ENCODE results near the gene EFHC1. TPM values are rescaled to one million over a fixed set of nuclear protein-coding genes. Genes with fewer than 3 reads are reported as not detected.

EFHC1 gene
- total RNA-seq, 1 donor from 2014 or later, result 25.6 TPM

GRCh38 chr6:52551483-52552277, 131.5 kb downstream of the EFHC1 start:
- H3K4me1 Mint-ChIP-seq (ENCODE audit: low read depth, unreplicated experiment), result peaks cover 77% of the 10 kb centered on the region
- H3K4me1 ChIP-seq (ENCODE audit: insufficient read depth, low read length), result peaks cover 85% of the 10 kb centered on the region
- no peaks in the 10 kb centered on the region for H3K9me3 ChIP-seq (ENCODE audit: insufficient read depth, low read depth, low read length)
- peak overlapping the region; percentile 18 for H2AFZ ChIP-seq (ENCODE audit: low read depth, low read length)
- peak overlapping the region; percentile 86 for H3K27ac ChIP-seq (ENCODE audit: low read depth, low read length)
- H3K4me3 Mint-ChIP-seq (ENCODE audit: unreplicated experiment), result peak overlapping the region; percentile 10
- TF ChIP-seq EZH2 (IDR thresholded peaks at IDR 0.05; ENCODE audit: insufficient read depth, low read length) (no peak), CTCF (IDR thresholded peaks at IDR 0.05; ENCODE audit: insufficient read depth, low read depth, low read length) (no peak)
- H3K27me3 Mint-ChIP-seq (ENCODE audit: low read depth, unreplicated experiment), result no peaks in the 10 kb centered on the region
- H3K79me2 ChIP-seq (ENCODE audit: insufficient read depth, low read length), result peaks cover 100% of the 10 kb centered on the region
- H3K9ac ChIP-seq (ENCODE audit: low read length), result peak overlapping the region; percentile 71
- DNase-seq (ENCODE audit: low read depth) (peak; percentile 90), FAIRE-seq (no peak)
- H3K4me2 ChIP-seq (ENCODE audit: low read length), result peak overlapping the region; percentile 76
- peaks cover 11% of the 10 kb centered on the region for H3K36me3 Mint-ChIP-seq (ENCODE audit: low read depth, unreplicated experiment)
- peaks cover 8% of the 10 kb centered on the region for H3K9me3 Mint-ChIP-seq (ENCODE audit: unreplicated experiment)
- peak overlapping the region; percentile 93 for H3K27ac Mint-ChIP-seq (ENCODE audit: unreplicated experiment)
- peaks cover 39% of the 10 kb centered on the region for H4K20me1 ChIP-seq (ENCODE audit: insufficient read depth, low read length)
- no peaks in the 10 kb centered on the region for H3K27me3 ChIP-seq (ENCODE audit: insufficient read depth, low read length)
- peak overlapping the region; percentile 12 for H3K4me3 ChIP-seq (ENCODE audit: insufficient read depth, low read depth, low read length)
- peaks cover 5% of the 10 kb centered on the region for H3K36me3 ChIP-seq (ENCODE audit: insufficient read depth, low read length)

- TF ChIP-seq CTCF (IDR thresholded peaks at IDR 0.05; ENCODE audit: insufficient read depth, low read depth, low read length) (no peak), EZH2 (IDR thresholded peaks at IDR 0.05; ENCODE audit: insufficient read depth, low read length) (no peak)
- DNase-seq (ENCODE audit: low read depth), result no peak
- peaks cover 8% of the 10 kb centered on the region for H3K9me3 Mint-ChIP-seq (ENCODE audit: unreplicated experiment)
- Histone ChIP-seq H3K79me2 (ENCODE audit: insufficient read depth, low read length) (peaks cover 99% of the 10 kb centered on the region), H3K4me1 (ENCODE audit: insufficient read depth, low read length) (peaks cover 80% of the 10 kb centered on the region), H3K4me2 (ENCODE audit: low read length) (peak overlapping the region; percentile 76), H4K20me1 (ENCODE audit: insufficient read depth, low read length) (peaks cover 36% of the 10 kb centered on the region), H3K36me3 (ENCODE audit: insufficient read depth, low read length) (peaks cover 5% of the 10 kb centered on the region), H3K27me3 (ENCODE audit: insufficient read depth, low read length) (no peaks in the 10 kb centered on the region), H3K27ac (ENCODE audit: low read depth, low read length) (peak overlapping the region; percentile 86), H3K9me3 (ENCODE audit: insufficient read depth, low read depth, low read length) (no peaks in the 10 kb centered on the region), H3K4me3 (ENCODE audit: insufficient read depth, low read depth, low read length) (peak overlapping the region; percentile 12), H2AFZ (ENCODE audit: low read depth, low read length) (no peak overlapping the region), H3K9ac (ENCODE audit: low read length) (peak overlapping the region; percentile 71)
- H3K27ac Mint-ChIP-seq (ENCODE audit: unreplicated experiment), result peak overlapping the region; percentile 93
- no peaks in the 10 kb centered on the region for H3K27me3 Mint-ChIP-seq (ENCODE audit: low read depth, unreplicated experiment)
- H3K4me1 Mint-ChIP-seq (ENCODE audit: low read depth, unreplicated experiment), result peaks cover 73% of the 10 kb centered on the region
- H3K4me3 Mint-ChIP-seq (ENCODE audit: unreplicated experiment), result peak overlapping the region; percentile 41
- H3K36me3 Mint-ChIP-seq (ENCODE audit: low read depth, unreplicated experiment), result peaks cover 11% of the 10 kb centered on the region
- FAIRE-seq, result no peak
These were observed 132.1 kb downstream of the EFHC1 start for GRCh38 chr6:52552278-52552643.

- Histone ChIP-seq H3K9ac (ENCODE audit: low read length) (peak overlapping the region; percentile 71), H3K36me3 (ENCODE audit: insufficient read depth, low read length) (peaks cover 5% of the 10 kb centered on the region), H3K79me2 (ENCODE audit: insufficient read depth, low read length) (peaks cover 99% of the 10 kb centered on the region), H3K4me1 (ENCODE audit: insufficient read depth, low read length) (peaks cover 77% of the 10 kb centered on the region), H3K4me2 (ENCODE audit: low read length) (peak overlapping the region; percentile 76), H3K9me3 (ENCODE audit: insufficient read depth, low read depth, low read length) (no peaks in the 10 kb centered on the region), H3K27ac (ENCODE audit: low read depth, low read length) (peak overlapping the region; percentile 86), H3K27me3 (ENCODE audit: insufficient read depth, low read length) (no peaks in the 10 kb centered on the region), H2AFZ (ENCODE audit: low read depth, low read length) (no peak overlapping the region), H4K20me1 (ENCODE audit: insufficient read depth, low read length) (peaks cover 37% of the 10 kb centered on the region), H3K4me3 (ENCODE audit: insufficient read depth, low read depth, low read length) (no peak overlapping the region)
- Mint-ChIP-seq H3K27me3 (ENCODE audit: low read depth, unreplicated experiment) (no peaks in the 10 kb centered on the region), H3K9me3 (ENCODE audit: unreplicated experiment) (peaks cover 8% of the 10 kb centered on the region), H3K4me1 (ENCODE audit: low read depth, unreplicated experiment) (peaks cover 73% of the 10 kb centered on the region), H3K4me3 (ENCODE audit: unreplicated experiment) (peak overlapping the region; percentile 55), H3K36me3 (ENCODE audit: low read depth, unreplicated experiment) (peaks cover 11% of the 10 kb centered on the region), H3K27ac (ENCODE audit: unreplicated experiment) (peak overlapping the region; percentile 55)
- no peak for FAIRE-seq
- no peak for TF ChIP-seq CTCF (IDR thresholded peaks at IDR 0.05; ENCODE audit: insufficient read depth, low read depth, low read length)
- TF ChIP-seq EZH2 (IDR thresholded peaks at IDR 0.05; ENCODE audit: insufficient read depth, low read length), result no peak
- DNase-seq (ENCODE audit: low read depth), result no peak
These were observed 133.0 kb downstream of the EFHC1 start for GRCh38 chr6:52553158-52553557.

All from astrocyte (in vitro differentiated cells and primary cell).